HCT116 (cell line): ENCODE results near the gene SRR.

Experiments
- CEBPB ChIP-seq: IDR thresholded peaks from 2 replicates; pipeline ENCODE4 v1.6.1; 2012; ENCODE audit warnings: low read depth
- FOSL1 ChIP-seq: IDR thresholded peaks from 2 replicates; pipeline ENCODE4 v1.6.1; 2012; ENCODE audit warnings: low read depth
- JUND ChIP-seq: IDR thresholded peaks from 2 replicates; pipeline ENCODE4 v1.6.1; 2012
- MAX ChIP-seq: IDR thresholded peaks from 2 replicates; pipeline ENCODE4 v1.6.1; 2012
- SIN3A ChIP-seq: IDR thresholded peaks from 2 replicates; pipeline ENCODE4 v1.6.1; 2012; ENCODE audit warnings: low read depth
- SP1 ChIP-seq: IDR thresholded peaks from 2 replicates; pipeline ENCODE4 v1.6.1; 2012; ENCODE audit warnings: low read depth
- TF ChIP-seq, protein P1 (sequence below), 3 experiments: fragments of 200-600 bp in 1 of 3; sonication (generic) in 1 of 3; IDR thresholded peaks in 2 of 3; conservative IDR thresholded peaks in 1 of 3; 2 replicates each; pipeline ENCODE4 v1.5.1; 2012 to 2017; ENCODE audit warnings: low read depth in 2 of 3, low read length in 2 of 3, antibody characterized with exemption in 1 of 3, borderline replicate concordance in 1 of 3, control low read depth in 1 of 3, mild to moderate bottlenecking in 1 of 3, mixed read lengths in 1 of 3, mixed run types in 1 of 3, moderate library complexity in 1 of 3; ENCODE audit not compliant: insufficient read depth in 1 of 3

DNA sequence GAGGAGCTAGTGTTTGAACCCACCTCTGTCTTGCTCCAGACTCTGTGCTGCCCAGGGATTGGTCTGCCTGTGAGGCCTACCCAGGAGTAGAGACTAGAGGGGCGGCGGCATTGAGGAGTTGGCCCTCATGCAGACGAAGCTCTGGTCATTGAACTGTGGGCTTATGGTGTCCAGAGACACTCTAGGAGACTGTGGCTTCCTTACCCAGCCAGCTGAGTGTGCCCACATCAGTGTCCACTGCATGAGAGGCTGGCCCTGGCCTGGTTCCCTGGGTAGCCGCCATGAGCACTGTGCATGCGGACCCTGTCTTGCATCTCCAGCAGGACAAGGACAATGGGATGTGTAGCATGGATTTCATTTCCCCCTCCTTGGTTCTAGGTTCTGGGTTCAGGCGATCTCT lies 47.5 kb downstream of the SRR start:
- TF ChIP-seq MAX: no peak
- TF ChIP-seq, protein P1, sequence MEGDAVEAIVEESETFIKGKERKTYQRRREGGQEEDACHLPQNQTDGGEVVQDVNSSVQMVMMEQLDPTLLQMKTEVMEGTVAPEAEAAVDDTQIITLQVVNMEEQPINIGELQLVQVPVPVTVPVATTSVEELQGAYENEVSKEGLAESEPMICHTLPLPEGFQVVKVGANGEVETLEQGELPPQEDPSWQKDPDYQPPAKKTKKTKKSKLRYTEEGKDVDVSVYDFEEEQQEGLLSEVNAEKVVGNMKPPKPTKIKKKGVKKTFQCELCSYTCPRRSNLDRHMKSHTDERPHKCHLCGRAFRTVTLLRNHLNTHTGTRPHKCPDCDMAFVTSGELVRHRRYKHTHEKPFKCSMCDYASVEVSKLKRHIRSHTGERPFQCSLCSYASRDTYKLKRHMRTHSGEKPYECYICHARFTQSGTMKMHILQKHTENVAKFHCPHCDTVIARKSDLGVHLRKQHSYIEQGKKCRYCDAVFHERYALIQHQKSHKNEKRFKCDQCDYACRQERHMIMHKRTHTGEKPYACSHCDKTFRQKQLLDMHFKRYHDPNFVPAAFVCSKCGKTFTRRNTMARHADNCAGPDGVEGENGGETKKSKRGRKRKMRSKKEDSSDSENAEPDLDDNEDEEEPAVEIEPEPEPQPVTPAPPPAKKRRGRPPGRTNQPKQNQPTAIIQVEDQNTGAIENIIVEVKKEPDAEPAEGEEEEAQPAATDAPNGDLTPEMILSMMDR (IDR thresholded peaks at IDR 0.05 in 2 of 3, conservative IDR thresholded peaks at IDR 0.05 in 1 of 3; ENCODE audit: borderline replicate concordance in 1 of 3, insufficient read depth in 1 of 3, low read depth in 2 of 3, low read length in 2 of 3): no peak
- TF ChIP-seq SIN3A: no peak
- no peak for TF ChIP-seq FOSL1
- no peak for TF ChIP-seq JUND
- no peak for TF ChIP-seq CEBPB
- TF ChIP-seq SP1: no peak
